ENCODE measurements around the gene NPTX1.

Gene NPTX1

DNA sequence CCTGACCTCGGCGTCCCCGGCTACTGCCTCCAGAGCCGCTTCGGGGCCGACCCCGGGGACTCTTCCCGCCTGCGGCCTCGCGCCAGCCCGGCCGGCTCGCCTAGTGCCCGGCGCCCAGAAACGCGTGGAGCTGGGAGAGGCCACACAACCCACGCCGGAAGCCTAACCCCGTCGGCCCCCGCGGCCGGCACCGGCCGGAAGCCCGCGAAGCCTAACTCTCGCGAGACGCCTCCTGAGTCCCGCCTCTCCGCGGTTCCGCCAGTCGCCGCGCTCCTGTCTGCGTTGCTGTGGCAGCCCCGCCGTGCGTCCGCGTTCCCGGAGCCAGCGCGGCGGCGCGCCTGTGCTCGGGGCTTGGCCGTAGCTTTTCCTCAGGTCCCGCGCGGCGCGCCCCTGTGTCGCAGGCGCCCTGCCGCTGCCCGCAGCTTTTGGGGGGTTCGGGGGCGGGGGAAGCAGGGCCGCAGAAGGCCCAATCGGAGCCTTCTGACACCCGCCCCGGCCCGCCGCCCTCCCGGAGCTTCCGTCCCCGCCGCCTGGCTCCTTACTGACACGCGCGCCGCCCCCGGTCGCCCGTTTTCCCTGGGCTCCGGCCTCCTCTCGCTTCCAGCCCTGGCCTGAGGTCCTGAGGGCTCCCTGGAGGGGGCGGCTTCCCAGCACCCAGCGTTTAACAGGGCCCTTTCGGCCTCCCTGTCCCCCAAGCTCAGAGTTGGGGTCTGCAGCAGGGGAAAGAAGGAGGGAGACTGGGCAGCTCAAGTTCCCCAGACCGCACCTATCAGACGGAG, 21.7 kb downstream of the NPTX1 start:
- DNase-seq (ENCODE audit: low read depth) = peak; percentile 96
- peak overlapping the region; percentile 78 for H3K4me3 ChIP-seq (ENCODE audit: low read length)

GRCh38 chr17:80453998-80454556, 22.3 kb downstream of the NPTX1 start:
- no peak for TF ChIP-seq CTCF (conservative IDR thresholded peaks at IDR 0.05; ENCODE audit: low read length)
- peak overlapping the region; percentile 78 for H3K4me3 ChIP-seq (ENCODE audit: low read length)
- no peak for DNase-seq (ENCODE audit: low read depth)

More for the DNA sequence above, 21.7 kb downstream of the NPTX1 start:
- no peak for TF ChIP-seq CTCF (conservative IDR thresholded peaks at IDR 0.05; ENCODE audit: low read length)

DNA sequence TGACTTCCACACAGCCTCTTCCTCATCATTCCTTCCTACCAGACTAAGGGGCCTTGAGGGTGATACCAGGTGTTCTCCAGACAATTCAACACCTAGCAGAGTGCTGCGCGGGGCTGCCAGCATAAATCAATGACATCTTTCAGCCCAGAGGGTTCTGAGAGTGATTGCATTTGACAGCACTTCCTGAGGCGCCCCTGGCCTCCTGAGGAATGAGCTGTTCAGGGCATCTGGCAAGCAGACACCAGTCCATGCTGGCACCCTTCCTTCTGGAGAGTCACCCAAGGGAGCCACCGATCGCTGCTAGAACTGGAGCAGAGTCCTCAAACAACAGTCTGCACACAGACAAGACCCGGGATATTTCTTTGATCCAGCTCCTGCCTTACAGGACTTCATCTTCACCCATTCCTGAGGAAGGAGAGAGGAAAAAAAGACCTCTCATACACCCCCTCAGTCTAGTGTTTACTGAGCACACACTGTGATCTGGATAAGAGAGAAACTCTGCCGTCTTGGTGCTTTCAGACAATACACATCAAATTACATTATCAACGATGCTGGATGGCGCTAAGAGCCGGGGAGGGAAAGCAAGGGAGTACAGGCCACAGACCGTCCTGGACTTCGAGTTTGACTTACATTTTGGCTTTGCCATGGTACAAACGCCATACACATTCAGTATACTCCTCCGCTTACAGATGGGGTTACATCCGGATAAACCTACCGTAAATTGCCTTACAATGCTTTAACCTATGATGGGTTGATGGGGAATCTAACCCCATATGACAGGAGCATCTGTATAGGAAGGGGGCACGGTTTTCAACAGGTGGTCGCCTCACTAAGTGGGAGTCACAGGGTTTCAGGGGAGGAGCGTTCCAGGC, 23.0 kb downstream of the NPTX1 start:
- peak overlapping the region; percentile 78 for H3K4me3 ChIP-seq (ENCODE audit: low read length)
- no peak for TF ChIP-seq CTCF (conservative IDR thresholded peaks at IDR 0.05; ENCODE audit: low read length)
- peak; percentile 31 for DNase-seq (ENCODE audit: low read depth)

DNA sequence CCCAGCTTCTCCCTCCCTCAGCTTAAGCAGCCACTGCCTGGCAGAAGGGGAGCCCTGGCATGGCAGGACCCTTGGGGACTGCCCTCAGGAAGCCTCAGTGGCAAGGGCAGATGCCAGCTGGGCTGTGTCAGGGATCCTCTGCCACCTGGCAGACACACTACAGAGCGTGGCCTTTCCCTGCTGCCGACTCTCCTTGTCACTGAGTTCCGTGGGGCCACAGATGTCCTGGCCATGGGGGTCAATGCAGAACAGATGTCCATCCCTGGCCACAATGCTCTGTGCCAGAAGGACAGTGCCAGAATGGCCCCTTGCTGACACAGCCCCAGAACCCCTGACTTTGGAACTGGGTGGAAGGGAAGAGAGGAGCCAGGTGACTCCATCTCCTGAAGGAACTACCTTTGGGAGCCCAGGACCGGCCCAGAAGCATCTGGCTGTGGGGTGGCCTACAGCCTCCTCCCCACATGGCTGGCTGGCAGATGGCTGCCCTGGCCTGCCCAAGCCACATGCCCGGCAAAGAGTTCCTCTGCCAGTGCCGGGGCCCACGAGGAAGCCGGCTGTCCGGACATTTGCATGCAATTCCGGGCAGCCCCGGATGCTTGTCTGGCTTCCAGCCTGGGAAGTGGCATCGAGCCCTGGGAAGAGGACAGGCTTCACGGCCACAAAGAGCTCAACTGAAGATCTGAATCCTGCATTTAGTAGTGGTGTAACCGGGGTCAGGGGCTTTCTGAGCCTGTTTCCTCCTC, 24.1 kb downstream of the NPTX1 start:
- TF ChIP-seq CTCF (conservative IDR thresholded peaks at IDR 0.05; ENCODE audit: low read length) = no peak
- no peak overlapping the region for H3K4me3 ChIP-seq (ENCODE audit: low read length)
- DNase-seq (ENCODE audit: low read depth) = peak; percentile 18

DNA sequence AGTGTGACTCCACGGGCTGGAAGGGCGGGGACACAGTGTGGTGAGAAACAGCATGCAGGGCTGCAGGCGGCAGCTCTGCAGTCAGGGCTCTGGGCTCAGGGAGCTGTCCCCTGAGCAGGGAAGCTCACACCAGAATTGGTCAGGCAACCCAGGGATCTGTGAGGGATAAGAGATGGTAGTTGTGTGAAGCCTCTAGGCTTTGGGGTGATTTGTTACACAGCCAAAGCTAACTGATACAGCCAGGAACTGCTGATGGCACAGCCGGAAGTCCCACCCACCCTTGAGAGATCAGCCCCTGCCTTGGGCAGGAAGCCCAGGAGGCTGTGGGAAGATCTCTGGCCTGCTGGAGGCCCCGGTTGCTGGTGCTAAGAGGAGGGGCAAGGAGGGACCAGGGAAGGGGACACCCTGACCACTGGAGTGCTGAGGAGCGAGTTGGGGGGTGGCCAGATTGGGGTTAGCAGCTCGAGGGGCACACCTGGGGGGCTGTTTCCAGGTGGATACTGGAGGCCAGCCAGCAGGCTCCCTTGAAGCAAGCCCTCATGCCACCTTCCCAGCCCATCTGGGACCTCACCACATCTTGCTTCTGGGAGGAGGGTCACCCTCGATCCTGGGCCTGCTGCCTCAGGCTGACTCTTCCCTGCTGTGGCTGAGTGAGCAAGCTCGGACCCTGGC, 25.2 kb downstream of the NPTX1 start:
- TF ChIP-seq CTCF (conservative IDR thresholded peaks at IDR 0.05; ENCODE audit: low read length) = no peak
- DNase-seq (ENCODE audit: low read depth) = no peak

DNA sequence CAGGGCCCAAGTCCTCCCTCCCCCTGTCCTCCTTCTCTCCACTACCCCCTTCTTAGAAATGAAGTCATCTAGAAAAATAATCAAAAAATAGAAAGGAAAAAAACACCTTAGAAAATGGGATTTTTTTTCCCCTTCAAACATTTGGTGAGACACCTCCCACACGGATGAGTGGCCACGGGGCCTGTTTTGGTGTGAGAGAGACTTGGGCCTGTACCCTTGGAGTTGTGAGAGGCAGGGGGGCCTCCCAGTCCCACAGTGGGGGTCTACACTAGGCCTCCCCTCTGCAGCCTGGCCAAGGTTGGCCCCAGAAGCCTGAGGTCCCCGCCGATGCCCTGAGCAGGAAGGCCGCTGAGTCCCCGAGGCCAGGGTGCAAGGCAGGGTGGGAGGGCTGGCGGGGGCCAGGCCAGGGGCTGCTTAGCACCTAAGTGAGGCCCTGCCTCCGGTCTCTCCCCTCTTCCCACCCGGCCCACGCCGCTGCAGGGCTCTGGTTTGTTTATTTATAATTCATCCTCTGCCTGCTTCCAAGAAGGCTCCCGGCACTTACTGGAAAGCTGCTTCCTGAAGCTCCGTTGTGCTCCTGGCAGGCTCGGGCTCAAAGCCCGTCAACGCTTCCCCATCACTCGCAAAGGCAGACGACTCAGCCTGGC, 26.4 kb downstream of the NPTX1 start:
- TF ChIP-seq CTCF (conservative IDR thresholded peaks at IDR 0.05; ENCODE audit: low read length) = no peak
- no peak overlapping the region for H3K4me3 ChIP-seq (ENCODE audit: low read length)
- DNase-seq (ENCODE audit: low read depth) = no peak

More for the DNA sequence above, 25.2 kb downstream of the NPTX1 start:
- H3K4me3 ChIP-seq (ENCODE audit: low read length) = no peak overlapping the region
